HepG2 (cell line): ENCODE data around the gene LRRC63. TPM values are rescaled to one million over a fixed set of nuclear protein-coding genes. Genes with fewer than 3 reads are reported as not detected.

Experiments
- ATAC-seq: fragments of 200-7000 bp; cut with Tn5 transposase; 3 replicates; pipeline ENCODE4 v1.9.1; 2020; ENCODE audit warnings: mild to moderate bottlenecking, moderate library complexity
- BruUV-seq: library from RNA; stranded (reverse); fragments of 400-500 nt; replicated peaks from 2 replicates; lab custom pipeline; 2021; lab: Mats Ljungman, UMichigan
- CTCF ChIA-PET: fragments of 300-600 bp; formaldehyde crosslinking; extraction: SDS; loops from one replicate; lab custom pipeline; 2021; ENCODE audit warnings: low total read pairs, inconsistent platforms, low intra/inter-chr PET ratio; lab: Yijun Ruan, JAX
- POLR2A ChIA-PET: fragments of 350-600 bp; sonication (Branson Sonifier 250); formaldehyde crosslinking; loops from one replicate; lab custom pipeline; 2020; ENCODE audit warnings: antibody characterized with exemption, inconsistent platforms; lab: Yijun Ruan, JAX
- DNase-seq: peaks from one replicate; pipeline ENCODE4 v3.0.0-alpha.2; 2015; ENCODE audit warnings: low spot score
- FAIRE-seq: peaks from 3 replicates; lab custom pipeline; 2011; peaks lifted over from hg19 to GRCh38; lab: Jason Lieb, UNC
- H2AFZ ChIP-seq: one replicate; pipeline ENCODE4 v1.6.1; 2011; ENCODE audit warnings: low read length, inconsistent platforms
- H3K27ac ChIP-seq: fragments of 300-600 bp; 3 replicates; pipeline ENCODE4 v1.8.0; 2011; ENCODE audit warnings: mixed run types, mild to moderate bottlenecking, mixed read lengths, low read length, inconsistent platforms; ENCODE audit not compliant: insufficient read depth; ENCODE audit errors: extremely low read length
- H3K27me3 ChIP-seq, 2 experiments: fragments of 200-600 bp in 1 of 2; 2 replicates in 1 of 2; 3 replicates in 1 of 2; pipeline versions ENCODE4 v1.6.0 to v1.8.0; 2011; ENCODE audit warnings: low read length in 2 of 2, mild to moderate bottlenecking in 2 of 2, moderate library complexity in 2 of 2, inconsistent platforms in 1 of 2; ENCODE audit not compliant: insufficient read depth in 2 of 2, control insufficient read depth in 1 of 2
- H3K36me3 ChIP-seq, 2 experiments: fragments of 200-600 bp in 1 of 2; replicated peaks in 1 of 2; 2 replicates in 1 of 2; 3 replicates in 1 of 2; pipeline versions ENCODE4 v1.5.1 to v1.8.0; 2011; ENCODE audit warnings: low read length in 2 of 2, inconsistent platforms in 1 of 2; ENCODE audit not compliant: insufficient read depth in 2 of 2, control insufficient read depth in 1 of 2
- H3K4me1 ChIP-seq: 2 replicates; pipeline ENCODE4 v1.5.1; 2012; ENCODE audit warnings: low read length, inconsistent platforms; ENCODE audit not compliant: insufficient read depth
- H3K4me2 ChIP-seq: 2 replicates; pipeline ENCODE4 v1.6.0; 2011; ENCODE audit warnings: low read depth, low read length, inconsistent platforms
- H3K4me3 ChIP-seq, 3 experiments: fragments of 200-600 bp in 1 of 3; sonication (generic), shearing (Covaris generic) in 1 of 3; replicated peaks in 1 of 3; 2 replicates each; pipeline ENCODE4 v1.5.1; 2011 to 2016; ENCODE audit warnings: low read length in 3 of 3, inconsistent platforms in 2 of 3, low read depth in 2 of 3, mild to moderate bottlenecking in 2 of 3, control low read depth in 1 of 3, mixed read lengths in 1 of 3; ENCODE audit not compliant: insufficient read depth in 1 of 3
- H3K79me2 ChIP-seq: one replicate; pipeline ENCODE4 v1.6.1; 2011; ENCODE audit warnings: low read length, inconsistent platforms; ENCODE audit not compliant: insufficient read depth
- H3K9ac ChIP-seq: 2 replicates; pipeline ENCODE4 v1.6.0; 2011; ENCODE audit warnings: mild to moderate bottlenecking, low read depth, low read length, inconsistent platforms; ENCODE audit not compliant: insufficient read depth
- H3K9me3 ChIP-seq: 2 replicates; pipeline ENCODE4 v1.5.1; 2012; ENCODE audit warnings: mild to moderate bottlenecking, low read length
- H4K20me1 ChIP-seq: 2 replicates; pipeline ENCODE4 v1.6.0; 2011; ENCODE audit warnings: inconsistent platforms, mild to moderate bottlenecking, low read length, moderate library complexity; ENCODE audit not compliant: insufficient read depth
- EED ChIP-seq: sonication (generic); formaldehyde crosslinking; IDR thresholded peaks from 2 replicates; pipeline ENCODE4 v1.5.0; 2020; ENCODE audit warnings: mild to moderate bottlenecking, missing genetic modification reagents
- FOXC1 ChIP-seq: sonication (generic); formaldehyde crosslinking; IDR thresholded peaks from 2 replicates; pipeline ENCODE4 v1.8.0; 2022; ENCODE audit warnings: mild to moderate bottlenecking, missing genetic modification reagents, borderline replicate concordance
- HMGA1 ChIP-seq: sonication (generic); formaldehyde crosslinking; conservative IDR thresholded peaks from 2 replicates; pipeline ENCODE4 v1.4.0; 2020; ENCODE audit warnings: missing genetic modification reagents
- HOXD1 ChIP-seq: sonication (generic); formaldehyde crosslinking; IDR thresholded peaks from 2 replicates; pipeline ENCODE4 v1.5.0; 2020; ENCODE audit warnings: missing genetic modification reagents
- MLLT10 ChIP-seq: sonication (generic); formaldehyde crosslinking; IDR thresholded peaks from 2 replicates; pipeline ENCODE4 v1.4.0; 2020; ENCODE audit warnings: missing genetic modification reagents
- PATZ1 ChIP-seq: sonication (generic); formaldehyde crosslinking; IDR thresholded peaks from 2 replicates; pipeline ENCODE4 v1.4.0; 2020; ENCODE audit warnings: missing genetic modification reagents
- PRMT3 ChIP-seq: sonication (generic); formaldehyde crosslinking; IDR thresholded peaks from 2 replicates; pipeline ENCODE4 v1.8.1; 2022; ENCODE audit warnings: low read depth, mild to moderate bottlenecking, moderate library complexity, missing genetic modification reagents, borderline replicate concordance
- SMARCC2 ChIP-seq: fragments of 450-650 bp; IDR thresholded peaks from 2 replicates; pipeline ENCODE4 v1.6.1; 2017; ENCODE audit warnings: antibody characterized with exemption, mild to moderate bottlenecking
- SOX5 ChIP-seq: IDR thresholded peaks from 2 replicates; pipeline ENCODE4 v1.6.1; 2016; ENCODE audit warnings: borderline replicate concordance
- U2AF1 ChIP-seq: fragments of 200-400 bp; formaldehyde crosslinking; optimal IDR thresholded peaks from 2 replicates; pipeline ENCODE3; 2017; ENCODE audit warnings: mild to moderate bottlenecking, low read depth, low read length
- ZFP62 ChIP-seq: sonication (generic); formaldehyde crosslinking; IDR thresholded peaks from 2 replicates; pipeline ENCODE4 v1.4.0; 2020; ENCODE audit warnings: missing genetic modification reagents
- ZNF280B ChIP-seq: sonication (generic); formaldehyde crosslinking; IDR thresholded peaks from 2 replicates; pipeline ENCODE4 v1.5.0; 2020; ENCODE audit warnings: missing genetic modification reagents, mild to moderate bottlenecking, borderline replicate concordance
- ZNF451 ChIP-seq: sonication (generic); formaldehyde crosslinking; IDR thresholded peaks from 2 replicates; pipeline ENCODE4 v1.5.0; 2020; ENCODE audit warnings: mild to moderate bottlenecking, missing genetic modification reagents
- ZNF530 ChIP-seq: sonication (generic); formaldehyde crosslinking; IDR thresholded peaks from 2 replicates; pipeline ENCODE4 v1.5.0; 2020; ENCODE audit warnings: low read depth, mild to moderate bottlenecking, missing genetic modification reagents
- ZNF605 ChIP-seq: sonication (generic); formaldehyde crosslinking; IDR thresholded peaks from 2 replicates; pipeline ENCODE4 v1.8.0; 2022; ENCODE audit warnings: mild to moderate bottlenecking, missing genetic modification reagents
- ZNF615 ChIP-seq: sonication (generic); formaldehyde crosslinking; IDR thresholded peaks from 2 replicates; pipeline ENCODE4 v1.5.0; 2020; ENCODE audit warnings: mild to moderate bottlenecking, missing genetic modification reagents, borderline replicate concordance
- ZNF703 ChIP-seq: sonication (generic); formaldehyde crosslinking; IDR thresholded peaks from 2 replicates; pipeline ENCODE4 v1.5.1; 2020; ENCODE audit warnings: missing genetic modification reagents, mild to moderate bottlenecking, moderate library complexity, borderline replicate concordance
- ZSCAN12 ChIP-seq: sonication (generic); formaldehyde crosslinking; IDR thresholded peaks from 2 replicates; pipeline ENCODE4 v1.9.0; 2021; ENCODE audit warnings: mild to moderate bottlenecking, missing genetic modification reagents
- whole genome bisulfite sequencing: methylation state at CpG from one replicate; pipeline ENCODE4 v1.1.6; 2017; ENCODE audit warnings: low lambda C conversion rate; 5-methylcytosine and 5-hydroxymethylcytosine counted together
- in situ Hi-C: cut with HindIII; loops from 2 replicates; pipeline ENCODE4 v1.10.0; 2017; ENCODE audit warnings: low pct_unique_long_range_greater_than_20kb; ENCODE audit not compliant: extremely low pct_ligation_motif_present
- intact Hi-C: fragments of 100-400 bp; cut with micrococcal nuclease; formaldehyde crosslinking; loops from one replicate; pipeline ENCODE4 v1.10.0; 2022; ENCODE audit not compliant: unreplicated experiment
- polyA plus RNA-seq, 8 experiments: library from polyadenylated mRNA; depleted of rRNA in 3 of 8; stranded (reverse) in 7 of 8; unstranded in 1 of 8; fragments of >200 nt; fragmentation: Illumina TruSeq in 4 of 8; extraction: Trizol in 4 of 8; gene quantifications; 2 replicates each; pipeline versions ENCODE4 v1.2.1 to v1.2.3, GENCODE V29; 2011 to 2016; ENCODE audit warnings: low read depth in 4 of 8, missing spikeins in 1 of 8, mixed read lengths in 1 of 8; ENCODE audit not compliant: insufficient read depth in 1 of 8
- total RNA-seq, 5 experiments: library from RNA; depleted of rRNA; stranded (reverse); fragments of >200 nt; fragmentation: Illumina TruSeq; extraction: Trizol; gene quantifications; 2 replicates each; pipeline ENCODE4 v1.2.3, GENCODE V29; 2016; ENCODE audit warnings: low read depth in 1 of 5
- TF ChIP-seq, protein P1 (sequence below): sonication (generic); formaldehyde crosslinking; IDR thresholded peaks from 2 replicates; pipeline ENCODE4 v1.5.0; 2020; ENCODE audit warnings: mild to moderate bottlenecking, missing genetic modification reagents

Gene LRRC63
- total and polyA plus RNA-seq, 2 of the 13 experiments (the other 11 are each of a cell fraction or from before 2014, with no cell fraction given), result not detected

DNA sequence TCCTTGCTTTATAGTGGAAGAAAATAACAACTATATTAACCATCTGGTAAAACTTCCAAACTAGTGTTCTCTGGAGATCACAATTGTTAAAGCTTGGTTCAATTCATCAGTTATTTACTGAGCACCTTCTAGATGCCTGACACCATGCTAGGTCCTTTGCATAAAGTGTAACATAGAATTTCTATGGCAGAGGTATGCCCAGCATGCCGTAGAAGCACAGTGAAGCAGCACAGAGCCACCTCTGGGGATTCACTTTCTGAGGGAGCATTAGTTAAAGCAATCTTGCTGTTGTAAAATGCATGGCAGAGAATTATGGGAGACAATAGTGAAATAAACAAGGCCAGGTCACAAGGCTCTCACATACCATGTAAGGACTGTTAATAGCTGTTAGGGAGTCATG is 75.2 kb downstream of the LRRC63 start:
- Histone ChIP-seq H3K4me3 (no peak overlapping the region), H3K36me3 (no peaks in the 10 kb centered on the region), H3K4me2 (no peak overlapping the region), H3K4me1 (no peaks in the 10 kb centered on the region), H4K20me1 (no peaks in the 10 kb centered on the region), H3K9ac (no peak overlapping the region), H3K27me3 (0 out of 5 replicates have a peak, but pooled peaks cover 0 to 2% of the 10 kb centered on the region in 2 experiments), H3K9me3 (no peaks in the 10 kb centered on the region), H3K79me2 (no peaks in the 10 kb centered on the region), H3K27ac (no peak overlapping the region), H2AFZ (no peak overlapping the region)
- no peak for TF ChIP-seq ZFP62 (CRISPR knock-in tag)
- no peak for TF ChIP-seq SOX5
- TF ChIP-seq EED (CRISPR knock-in tag), result no peak
- TF ChIP-seq ZNF280B (CRISPR knock-in tag), result no peak
- no peak for TF ChIP-seq PATZ1
- TF ChIP-seq, protein P1, sequence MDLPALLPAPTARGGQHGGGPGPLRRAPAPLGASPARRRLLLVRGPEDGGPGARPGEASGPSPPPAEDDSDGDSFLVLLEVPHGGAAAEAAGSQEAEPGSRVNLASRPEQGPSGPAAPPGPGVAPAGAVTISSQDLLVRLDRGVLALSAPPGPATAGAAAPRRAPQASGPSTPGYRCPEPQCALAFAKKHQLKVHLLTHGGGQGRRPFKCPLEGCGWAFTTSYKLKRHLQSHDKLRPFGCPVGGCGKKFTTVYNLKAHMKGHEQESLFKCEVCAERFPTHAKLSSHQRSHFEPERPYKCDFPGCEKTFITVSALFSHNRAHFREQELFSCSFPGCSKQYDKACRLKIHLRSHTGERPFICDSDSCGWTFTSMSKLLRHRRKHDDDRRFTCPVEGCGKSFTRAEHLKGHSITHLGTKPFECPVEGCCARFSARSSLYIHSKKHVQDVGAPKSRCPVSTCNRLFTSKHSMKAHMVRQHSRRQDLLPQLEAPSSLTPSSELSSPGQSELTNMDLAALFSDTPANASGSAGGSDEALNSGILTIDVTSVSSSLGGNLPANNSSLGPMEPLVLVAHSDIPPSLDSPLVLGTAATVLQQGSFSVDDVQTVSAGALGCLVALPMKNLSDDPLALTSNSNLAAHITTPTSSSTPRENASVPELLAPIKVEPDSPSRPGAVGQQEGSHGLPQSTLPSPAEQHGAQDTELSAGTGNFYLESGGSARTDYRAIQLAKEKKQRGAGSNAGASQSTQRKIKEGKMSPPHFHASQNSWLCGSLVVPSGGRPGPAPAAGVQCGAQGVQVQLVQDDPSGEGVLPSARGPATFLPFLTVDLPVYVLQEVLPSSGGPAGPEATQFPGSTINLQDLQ (CRISPR knock-in tag), result no peak
- TF ChIP-seq ZNF530 (CRISPR knock-in tag), result no peak
- no peak for TF ChIP-seq HMGA1 (CRISPR knock-in tag)
- TF ChIP-seq ZNF703 (CRISPR knock-in tag), result no peak
- no peak for TF ChIP-seq FOXC1
- TF ChIP-seq ZSCAN12, result no peak
- TF ChIP-seq SMARCC2, result no peak
- no peak for TF ChIP-seq ZNF615 (CRISPR knock-in tag)
- TF ChIP-seq ZNF605, result no peak
- TF ChIP-seq ZNF451, result no peak
- no peak for TF ChIP-seq PRMT3
- no peak for TF ChIP-seq HOXD1 (CRISPR knock-in tag)
- no peak for TF ChIP-seq U2AF1
- no peak for TF ChIP-seq MLLT10
- in situ Hi-C loops (no loop called here), intact Hi-C loops (no loop called here)
- no TSS peak for BruUV-seq
- no peak for DNase-seq
- no peak for ATAC-seq
- WGBS, result 10% methylated on average over 1 of the region's 1 CpG
- no peak for FAIRE-seq
- POLR2A ChIA-PET, result no interaction called here
- CTCF ChIA-PET, result no interaction called here
